Fibroblast of mammary gland (primary cell): ENCODE data around the gene AFTPH.
"Not testable (repeated sequence)": the region's sequence is repeated elsewhere in the genome, so short reads cannot be mapped to it uniquely, and the experiment has no call there.

ENCODE experiments used
- DNase-seq: peaks from one replicate; pipeline ENCODE4 v3.0.0-alpha.2; 2010; ENCODE audit warnings: low read depth
- H3K4me3 ChIP-seq: 2 replicates; pipeline ENCODE4 v1.5.1; 2011; ENCODE audit warnings: low read depth, mild to moderate bottlenecking, low read length, moderate library complexity; ENCODE audit not compliant: control insufficient read depth
- TF ChIP-seq, protein P1 (sequence below): conservative IDR thresholded peaks from 2 replicates; pipeline ENCODE4 v1.5.1; 2011; ENCODE audit warnings: low read depth, low read length, inconsistent platforms; ENCODE audit not compliant: control insufficient read depth, insufficient read depth

The AFTPH gene

GRCh38 chr2:64525317-64525613 lies 1.1 kb downstream of the AFTPH start:
- no peak for DNase-seq
- H3K4me3 ChIP-seq = peak overlapping the region; percentile 72
- TF ChIP-seq, protein P1, sequence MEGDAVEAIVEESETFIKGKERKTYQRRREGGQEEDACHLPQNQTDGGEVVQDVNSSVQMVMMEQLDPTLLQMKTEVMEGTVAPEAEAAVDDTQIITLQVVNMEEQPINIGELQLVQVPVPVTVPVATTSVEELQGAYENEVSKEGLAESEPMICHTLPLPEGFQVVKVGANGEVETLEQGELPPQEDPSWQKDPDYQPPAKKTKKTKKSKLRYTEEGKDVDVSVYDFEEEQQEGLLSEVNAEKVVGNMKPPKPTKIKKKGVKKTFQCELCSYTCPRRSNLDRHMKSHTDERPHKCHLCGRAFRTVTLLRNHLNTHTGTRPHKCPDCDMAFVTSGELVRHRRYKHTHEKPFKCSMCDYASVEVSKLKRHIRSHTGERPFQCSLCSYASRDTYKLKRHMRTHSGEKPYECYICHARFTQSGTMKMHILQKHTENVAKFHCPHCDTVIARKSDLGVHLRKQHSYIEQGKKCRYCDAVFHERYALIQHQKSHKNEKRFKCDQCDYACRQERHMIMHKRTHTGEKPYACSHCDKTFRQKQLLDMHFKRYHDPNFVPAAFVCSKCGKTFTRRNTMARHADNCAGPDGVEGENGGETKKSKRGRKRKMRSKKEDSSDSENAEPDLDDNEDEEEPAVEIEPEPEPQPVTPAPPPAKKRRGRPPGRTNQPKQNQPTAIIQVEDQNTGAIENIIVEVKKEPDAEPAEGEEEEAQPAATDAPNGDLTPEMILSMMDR = no peak

DNA sequence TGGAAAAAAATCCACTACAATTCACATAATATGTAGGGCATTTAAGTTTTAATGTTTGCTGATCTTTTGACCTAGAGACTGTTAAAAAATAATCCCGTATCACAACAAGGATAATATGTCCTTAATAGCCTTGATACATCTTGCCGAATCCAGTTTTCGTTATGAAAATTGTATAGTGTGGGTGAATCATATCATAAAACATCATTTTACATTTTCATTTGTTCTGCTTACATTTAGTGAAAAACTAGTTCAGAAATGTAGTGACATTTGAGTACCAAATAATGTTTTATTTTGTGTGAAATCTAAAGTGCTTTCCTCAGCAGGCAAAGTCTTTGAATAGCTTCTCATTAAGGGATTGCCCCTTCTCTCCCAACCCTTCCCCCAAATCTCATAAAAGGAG lies 1.9 kb downstream of the AFTPH start:
- no peak overlapping the region for H3K4me3 ChIP-seq
- TF ChIP-seq, protein P1 = no peak
- no peak for DNase-seq

DNA sequence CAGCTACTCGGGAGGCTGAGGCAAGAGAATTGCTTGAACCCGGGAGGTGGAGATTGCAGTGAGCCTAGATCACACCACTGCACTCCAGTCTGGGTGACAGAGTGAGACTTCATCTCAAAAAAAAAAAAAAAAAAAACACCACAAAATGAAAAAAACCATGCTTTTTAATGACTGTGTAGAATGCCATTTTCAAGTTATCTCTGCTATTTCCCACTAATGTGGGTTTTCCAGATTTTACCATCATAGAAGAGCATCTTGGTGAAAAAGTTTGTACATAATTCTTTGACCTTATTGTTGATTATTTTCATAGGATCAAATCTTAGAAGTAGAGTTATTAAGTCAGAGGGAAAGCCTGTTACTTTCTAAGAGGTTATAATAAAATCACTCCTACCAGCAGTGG lies 6.8 kb downstream of the AFTPH start:
- not testable (repeated sequence) for DNase-seq, H3K4me3 ChIP-seq

DNA sequence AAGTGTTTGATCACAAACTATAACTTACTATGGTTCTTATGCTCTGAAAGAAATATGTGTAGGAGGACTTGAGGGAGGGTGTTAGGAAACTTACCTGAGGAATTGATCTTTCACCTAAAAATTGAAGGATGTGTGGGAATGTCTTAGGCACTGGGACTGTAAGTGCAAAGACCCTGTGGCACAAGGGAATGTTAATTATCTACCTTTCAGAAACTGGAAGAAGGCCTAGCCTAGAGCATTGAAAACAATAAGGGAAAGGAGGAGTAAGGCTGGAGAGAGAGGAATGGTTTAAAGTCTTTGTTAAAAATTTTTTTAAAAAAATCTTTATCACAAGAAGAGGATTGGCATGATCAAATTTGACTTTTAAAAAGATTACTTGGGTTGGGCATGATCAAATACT lies 7.9 kb downstream of the AFTPH start:
- TF ChIP-seq, protein P1 = no peak

GRCh38 chr2:64533882-64534281 lies 9.8 kb downstream of the AFTPH start:
- no peak for DNase-seq
- TF ChIP-seq, protein P1 = no peak

More for the DNA sequence above, 7.9 kb downstream of the AFTPH start:
- no peak overlapping the region for H3K4me3 ChIP-seq
- no peak for DNase-seq

GRCh38 chr2:64534363-64534762 lies 10.2 kb downstream of the AFTPH start:
- H3K4me3 ChIP-seq = no peak overlapping the region
- TF ChIP-seq, protein P1 = no peak
- no peak for DNase-seq

More at GRCh38 chr2:64533882-64534281, 9.8 kb downstream of the AFTPH start:
- H3K4me3 ChIP-seq = no peak overlapping the region

DNA sequence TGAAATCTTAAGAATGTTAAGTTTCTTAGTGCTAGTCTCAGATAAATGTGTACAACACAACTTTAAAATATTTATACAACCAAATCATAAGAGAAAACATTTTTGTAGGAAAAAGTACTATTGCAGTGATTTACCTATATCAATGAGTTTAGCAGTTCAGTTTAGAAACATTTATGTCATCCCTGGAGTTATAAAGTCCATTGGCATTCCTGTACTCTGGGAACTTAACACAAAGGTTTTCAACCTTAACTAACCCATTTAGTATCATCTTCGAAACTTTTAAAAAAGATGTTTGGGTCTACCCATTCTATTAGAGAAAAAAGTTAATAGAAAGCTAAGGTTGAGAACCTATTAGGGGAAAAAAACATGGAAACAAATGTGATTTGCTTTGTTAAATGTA lies 10.9 kb downstream of the AFTPH start:
- no peak for DNase-seq
- TF ChIP-seq, protein P1 = no peak
- no peak overlapping the region for H3K4me3 ChIP-seq
